Adrenal gland (tissue), 12 donors: Measurements from ENCODE around the gene RTF1. TPM values are rescaled to one million over a fixed set of nuclear protein-coding genes. Genes with fewer than 3 reads are reported as not detected.
"Not testable (repeated sequence)": the region's sequence is repeated elsewhere in the genome, so short reads cannot be mapped to it uniquely, and the experiment has no call there.

Source experiments
- DNase-seq, 7 donors: peaks; one replicate each; pipeline ENCODE4 v3.0.0-alpha.2; 2019 to 2020
- H3K27ac ChIP-seq, 5 donors: fragments of 200-600 bp; sonication (generic) in 4 of 5; 1 replicate in 3 of 5; 2 replicates in 2 of 5; pipeline versions ENCODE4 v1.5.1 to v1.8.0; 2016 to 2020; ENCODE audit warnings: mild to moderate bottlenecking in 1 of 5
- H3K27me3 ChIP-seq: fragments of 200-600 bp; 2 replicates; pipeline ENCODE4 v1.8.0; 2021
- H3K36me3 ChIP-seq, 2 donors: fragments of 200-600 bp; replicated peaks in 1 of 2; 1 replicate in 1 of 2; 2 replicates in 1 of 2; pipeline versions ENCODE4 v1.5.1 to v1.8.0; 2018 to 2022
- H3K4me1 ChIP-seq, 2 donors: fragments of 200-600 bp; replicated peaks in 1 of 2; 1 replicate in 1 of 2; 2 replicates in 1 of 2; pipeline versions ENCODE4 v1.5.1 to v1.8.0; 2018 to 2021
- H3K4me3 ChIP-seq, 4 donors: fragments of 200-600 bp; sonication (generic) in 3 of 4; one replicate each; pipeline ENCODE4 v1.5.1; 2016 to 2018
- H3K9me3 ChIP-seq, 3 donors: fragments of 200-600 bp; sonication (generic) in 1 of 3; replicated peaks in 1 of 3; 1 replicate in 2 of 3; 2 replicates in 1 of 3; pipeline versions ENCODE4 v1.5.1 to v1.8.0; 2016 to 2021
- CTCF ChIP-seq, 6 experiments: fragments of 450-650 bp in 4 of 6; fragments of 200-600 bp in 2 of 6; sonication (generic) in 1 of 6; IDR thresholded peaks; 1 replicate in 5 of 6; 2 replicates in 1 of 6; pipeline versions ENCODE4 v1.5.1 to v1.8.0; 2016 to 2021; ENCODE audit warnings: antibody characterized with exemption in 6 of 6, mild to moderate bottlenecking in 2 of 6, moderate library complexity in 1 of 6
- POLR2A ChIP-seq, 2 donors: fragments of 450-650 bp; IDR thresholded peaks; one replicate each; pipeline ENCODE4 v1.6.1; 2017; ENCODE audit warnings: antibody characterized with exemption in 2 of 2, mild to moderate bottlenecking in 2 of 2, moderate library complexity in 1 of 2
- WGBS, 4 donors: extraction: QIAGEN DNeasy Blood & Tissue Kit in 2 of 4; methylation state at CpG; one replicate each; pipeline versions ENCODE4 v1.1.5 to v1.1.7; 2013 to 2017; 5-methylcytosine and 5-hydroxymethylcytosine counted together
- intact Hi-C, 2 donors: fragments of 100-400 bp; cut with DNase I; formaldehyde crosslinking; loops; one replicate each; pipeline versions ENCODE4 v1.14.1 to v1.15.0; 2022 to 2023
- polyA plus RNA-seq, 3 donors: library from polyadenylated mRNA; stranded (reverse); fragments of 200-250 nt in 2 of 3; fragments of 350-450 nt in 1 of 3; fragmentation: Illumina TruSeq in 1 of 3; extraction: RNeasy Lipid Tissue Mini Kit (QIAGEN cat#74804) in 1 of 3; gene quantifications; one replicate each; pipeline ENCODE4 v1.2.3, GENCODE V29; 2013 to 2014
- total RNA-seq, 9 donors: library from RNA; depleted of rRNA in 4 of 9; stranded (reverse); fragments of >200 nt in 4 of 9; fragments of 120-200 nt in 1 of 9; fragmentation: NEBNext Ultra II Directional in 1 of 9; extraction: Animal tissue kit (Norgen Biotek cat#: 25700) in 1 of 9; gene quantifications; one replicate each; pipeline versions ENCODE4 v1.1.0 to v1.2.4, GENCODE V29; 2013 to 2023
- donor health status: healthy with polysubstance abuse.
- donor health status: Bipolar disorder and iron deficiency.
- donor health status: DM: yes; HTN: yes; CAD: no.
- donor health status: DM: no; HTN: no; CAD: no.
- donor health status: DM: no; HTN: no; CAD: no.
- donor health status: DM: yes; HTN: yes; CAD: no.

Gene RTF1
- total and polyA plus RNA-seq, 12 donors: 24.0 to 53.7 (median 39.2) TPM

DNA sequence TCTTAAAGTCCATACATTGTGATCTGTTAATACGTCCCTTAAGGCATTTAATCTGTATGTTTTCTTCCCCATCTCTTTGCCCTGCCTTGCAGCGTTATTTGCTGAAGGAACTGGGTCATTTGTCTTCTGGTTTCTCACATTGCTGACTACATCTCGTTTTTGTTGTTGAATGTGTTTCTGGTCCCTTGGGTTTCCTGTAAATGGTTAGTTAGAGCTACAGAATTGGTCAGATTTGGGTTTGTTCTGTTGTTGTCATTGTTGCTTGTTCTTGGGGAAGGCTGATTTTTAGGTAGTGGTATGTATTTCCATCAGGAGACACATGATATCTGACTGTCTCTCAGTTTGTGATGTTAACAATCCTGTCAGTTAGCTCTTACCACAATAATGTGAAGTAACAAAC, 49.8 kb downstream of the RTF1 start:
- Histone ChIP-seq H3K9me3 (no peaks in the 10 kb centered on the region), H3K36me3 (peaks cover 0 to 62% of the 10 kb centered on the region in 2 donors), H3K27ac (no peak overlapping the region), H3K4me3 (no peak overlapping the region), H3K27me3 (no peaks in the 10 kb centered on the region), H3K4me1 (peaks cover 0 to 8% of the 10 kb centered on the region in 2 donors)
- TF ChIP-seq POLR2A (IDR thresholded peaks at IDR 0.05) (no peak), CTCF (IDR thresholded peaks at IDR 0.05) (no peak)
- whole genome bisulfite sequencing, 4 donors: 61 to 75% (median 63%) methylated on average over 3 of the region's 3 CpGs
- intact Hi-C loops: no loop called here
- DNase-seq: no peak

GRCh38 chr15:41469644-41470043, 52.7 kb downstream of the RTF1 start:
- H3K27me3 ChIP-seq, H3K4me1 ChIP-seq, H3K27ac ChIP-seq, H3K4me3 ChIP-seq, intact Hi-C loops, H3K9me3 ChIP-seq: not testable (repeated sequence)
- DNase-seq: peak in 1 of 7 donors; percentile 7
- 98 to 100% (median 99%) methylated on average over 6 of the region's 6 CpGs for WGBS, 4 donors
- H3K36me3 ChIP-seq: peaks cover 0 to 84% of the 10 kb centered on the region in 2 donors

DNA sequence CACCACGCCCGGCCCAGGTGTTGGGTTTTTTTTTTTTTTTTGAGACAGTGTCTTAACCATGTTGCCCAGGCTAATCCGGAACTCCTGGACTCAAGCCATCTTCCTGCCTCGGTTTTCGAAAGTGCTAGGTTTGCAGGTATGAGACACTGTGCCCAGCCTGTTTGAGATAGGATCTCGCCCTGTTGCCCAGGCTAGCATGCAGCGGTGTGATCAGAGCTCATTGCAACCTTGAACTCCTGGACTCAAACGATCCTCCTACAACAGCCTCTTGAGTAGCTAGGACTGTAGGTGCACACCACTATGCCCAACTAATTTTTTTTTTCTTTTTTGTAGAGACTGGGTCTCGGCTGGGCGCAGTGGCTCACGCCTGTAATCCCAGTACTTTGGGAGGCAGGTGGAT, 56.5 kb downstream of the RTF1 start:
- peaks cover 0 to 94% of the 10 kb centered on the region in 2 donors for H3K36me3 ChIP-seq
- peaks cover 0 to 19% of the 10 kb centered on the region in 2 donors for H3K4me1 ChIP-seq
- peak in 1 of 7 donors; percentile 9 for DNase-seq
- intact Hi-C loops: no loop called here
- 87 to 90% (median 89%) methylated on average over 8 to 11 of the region's 11 CpGs for WGBS, 4 donors
- no peaks in the 10 kb centered on the region for H3K27me3 ChIP-seq
- H3K27ac ChIP-seq: no peak overlapping the region
- TF ChIP-seq CTCF (IDR thresholded peaks at IDR 0.05) (no peak), POLR2A (IDR thresholded peaks at IDR 0.05) (no peak)
- H3K9me3 ChIP-seq: no peaks in the 10 kb centered on the region
- no peak overlapping the region for H3K4me3 ChIP-seq

DNA sequence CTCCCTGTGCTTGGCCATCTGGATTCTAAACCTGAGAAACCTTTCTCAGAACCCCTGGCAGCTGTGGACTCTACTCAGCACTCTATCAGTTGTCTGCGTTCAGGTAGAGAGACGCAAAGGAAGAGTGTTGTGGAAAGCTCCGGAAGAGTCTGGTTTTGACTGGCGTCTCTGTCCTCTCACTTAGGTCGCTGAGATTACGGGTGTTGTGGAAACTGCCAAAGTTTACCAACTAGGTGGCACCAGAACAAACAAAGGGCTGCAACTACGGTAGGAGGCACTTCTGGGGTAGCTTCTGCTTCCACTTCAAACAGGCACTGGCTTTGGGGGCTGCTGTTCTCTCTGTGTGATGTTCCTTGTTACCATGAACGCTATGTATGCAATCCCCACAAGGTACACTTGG, 57.5 kb downstream of the RTF1 start:
- Histone ChIP-seq H3K36me3 (peaks cover 0 to 94% of the 10 kb centered on the region in 2 donors), H3K27me3 (no peaks in the 10 kb centered on the region), H3K4me1 (peaks cover 0 to 19% of the 10 kb centered on the region in 2 donors), H3K9me3 (no peaks in the 10 kb centered on the region), H3K4me3 (no peak overlapping the region), H3K27ac (no peak overlapping the region)
- intact Hi-C loops: no loop called here
- TF ChIP-seq CTCF (IDR thresholded peaks at IDR 0.05) (no peak), POLR2A (IDR thresholded peaks at IDR 0.05) (no peak)
- 90 to 96% (median 91%) methylated on average over 7 to 8 of the region's 8 CpGs for WGBS, 4 donors
- DNase-seq: peak in 1 of 7 donors; percentile 7

DNA sequence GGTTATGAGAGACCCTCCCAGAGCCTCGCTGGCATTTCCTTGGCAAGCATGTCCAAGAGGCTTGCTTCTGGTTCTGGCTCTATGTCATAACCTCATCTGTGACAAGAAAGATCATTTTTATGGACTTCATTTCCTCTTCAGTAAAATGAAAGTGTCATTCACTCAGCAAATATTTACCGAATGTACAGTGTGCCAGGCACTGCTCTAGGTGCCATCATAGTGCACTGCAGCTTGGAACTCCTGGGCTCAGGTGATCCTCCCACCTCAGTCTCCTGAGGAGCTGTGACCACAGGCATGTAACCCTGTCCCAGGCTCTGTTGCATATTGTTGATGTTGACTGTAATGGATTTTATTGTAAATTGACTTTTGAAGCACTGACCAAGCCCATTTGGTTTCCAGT, 58.0 kb downstream of the RTF1 start:
- DNase-seq: peak in 1 of 7 donors; percentile 3
- peaks cover 0 to 19% of the 10 kb centered on the region in 2 donors for H3K4me1 ChIP-seq
- H3K9me3 ChIP-seq: no peaks in the 10 kb centered on the region
- H3K4me3 ChIP-seq: no peak overlapping the region
- intact Hi-C loops: no loop called here
- H3K27me3 ChIP-seq: no peaks in the 10 kb centered on the region
- H3K27ac ChIP-seq: no peak overlapping the region
- WGBS, 4 donors: 73 to 83% (median 80%) methylated on average over 2 of the region's 2 CpGs
- TF ChIP-seq POLR2A (IDR thresholded peaks at IDR 0.05) (no peak), CTCF (IDR thresholded peaks at IDR 0.05) (no peak)
- peaks cover 0 to 94% of the 10 kb centered on the region in 2 donors for H3K36me3 ChIP-seq
